Hepatocyte (in vitro differentiated cells): ENCODE results near the gene SEMA6A. TPM values are rescaled to one million over a fixed set of nuclear protein-coding genes. Genes with fewer than 3 reads are reported as not detected.

ENCODE experiments used
- DNase-seq: peaks from one replicate; pipeline ENCODE4 v3.0.0-alpha.2; 2016; ENCODE audit warnings: low spot score
- H2AFZ ChIP-seq: fragments of 200-600 bp; sonication (generic); 2 replicates; pipeline ENCODE4 v1.6.0; 2016; ENCODE audit warnings: antibody characterized with exemption, mild to moderate bottlenecking
- H3K27ac ChIP-seq: fragments of 200-600 bp; sonication (generic); 2 replicates; pipeline ENCODE4 v1.5.1; 2016; ENCODE audit warnings: mild to moderate bottlenecking
- H3K27me3 ChIP-seq: fragments of 200-600 bp; sonication (generic); 2 replicates; pipeline ENCODE4 v1.6.1; 2016
- H3K36me3 ChIP-seq: fragments of 200-600 bp; sonication (generic); replicated peaks from 2 replicates; pipeline ENCODE4 v1.5.1; 2016; ENCODE audit warnings: low read depth; ENCODE audit not compliant: insufficient read depth
- H3K4me1 ChIP-seq: fragments of 200-600 bp; sonication (generic); 2 replicates; pipeline ENCODE4 v1.5.1; 2016; ENCODE audit warnings: mild to moderate bottlenecking, moderate library complexity; ENCODE audit not compliant: insufficient read depth
- H3K4me2 ChIP-seq: fragments of 200-600 bp; sonication (generic); 2 replicates; pipeline ENCODE4 v1.6.0; 2016
- H3K4me3 ChIP-seq: fragments of 200-600 bp; sonication (generic); 2 replicates; pipeline ENCODE4 v1.5.1; 2016; ENCODE audit warnings: mild to moderate bottlenecking
- H3K79me2 ChIP-seq: fragments of 200-600 bp; sonication (generic); 2 replicates; pipeline ENCODE4 v1.6.0; 2017; ENCODE audit warnings: mild to moderate bottlenecking
- H3K9me2 ChIP-seq: fragments of 200-600 bp; sonication (generic); replicated peaks from 2 replicates; pipeline ENCODE4 v1.6.0; 2017; ENCODE audit warnings: mild to moderate bottlenecking; ENCODE audit not compliant: insufficient read depth
- H3K9me3 ChIP-seq: fragments of 200-600 bp; sonication (generic); 2 replicates; pipeline ENCODE4 v1.5.1; 2016; ENCODE audit warnings: low read depth, mild to moderate bottlenecking
- H4K20me1 ChIP-seq: fragments of 200-600 bp; sonication (generic); 2 replicates; pipeline ENCODE4 v1.6.0; 2016; ENCODE audit warnings: mild to moderate bottlenecking; ENCODE audit not compliant: insufficient read depth, poor library complexity, severe bottlenecking
- CTCF ChIP-seq: fragments of 200-600 bp; sonication (generic); IDR thresholded peaks from 2 replicates; pipeline ENCODE4 v1.5.1; 2016; ENCODE audit warnings: antibody characterized with exemption, mild to moderate bottlenecking; ENCODE audit not compliant: poor library complexity
- EZH2 ChIP-seq: fragments of 200-600 bp; sonication (generic); IDR thresholded peaks from 2 replicates; pipeline ENCODE4 v1.6.1; 2016; ENCODE audit warnings: antibody characterized with exemption, mild to moderate bottlenecking, borderline replicate concordance
- EZH2phosphoT487 ChIP-seq: fragments of 200-600 bp; sonication (generic); IDR thresholded peaks from one replicate; pipeline ENCODE4 v1.6.1; 2018; ENCODE audit warnings: antibody characterized with exemption, mild to moderate bottlenecking, low read depth, moderate library complexity; ENCODE audit not compliant: unreplicated experiment, severe bottlenecking
- WGBS: methylation state at CpG from one replicate; pipeline ENCODE4 v1.1.6; 2016; ENCODE audit warnings: low lambda C conversion rate; ENCODE audit errors: missing lambda C conversion rate; 5-methylcytosine and 5-hydroxymethylcytosine counted together
- polyA plus RNA-seq: library from polyadenylated mRNA; unstranded; fragments of >200 nt; fragmentation: Nextera tagmentation; extraction: Ambion mirVana; gene quantifications from 2 replicates; pipeline ENCODE4 v1.2.1, GENCODE V29; 2016
- total RNA-seq: library from RNA; depleted of rRNA; stranded (reverse); fragments of >200 nt; gene quantifications from 2 replicates; pipeline ENCODE4 v1.2.3, GENCODE V29; 2014

Gene SEMA6A
- total and polyA plus RNA-seq, 2 experiments from 2014 or later: 38.2 to 68.6 TPM

DNA sequence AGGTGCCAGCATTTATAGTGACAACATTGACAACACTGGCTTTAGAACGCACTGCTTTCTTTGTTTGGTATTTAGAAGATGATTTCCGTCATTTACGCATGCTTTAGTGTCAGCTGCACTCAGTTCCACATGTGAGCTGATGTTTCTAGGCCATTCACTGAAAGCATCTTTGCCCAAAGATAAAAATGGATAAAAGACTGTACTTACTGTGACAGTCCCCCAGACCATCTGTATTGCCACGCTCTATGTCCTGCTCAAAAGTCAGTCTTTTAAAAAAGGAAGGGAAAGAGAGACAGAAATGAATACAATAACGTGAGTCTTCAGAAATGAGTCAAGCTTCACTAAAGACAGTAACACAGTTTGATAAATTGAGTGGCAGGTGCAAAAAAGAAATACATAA is 99.3 kb downstream of the SEMA6A start:
- Histone ChIP-seq H3K27ac (no peak overlapping the region), H3K4me2 (no peak overlapping the region), H3K27me3 (no peaks in the 10 kb centered on the region), H4K20me1 (no peaks in the 10 kb centered on the region), H3K4me1 (no peaks in the 10 kb centered on the region), H3K9me3 (peaks cover 2% of the 10 kb centered on the region), H3K79me2 (no peaks in the 10 kb centered on the region), H3K4me3 (no peak overlapping the region), H3K9me2 (no peaks in the 10 kb centered on the region), H2AFZ (no peak overlapping the region), H3K36me3 (peaks cover 7% of the 10 kb centered on the region)
- no peak for TF ChIP-seq EZH2
- 87% methylated on average over 5 of the region's 5 CpGs for WGBS
- no peak for DNase-seq

- Histone ChIP-seq H3K36me3 (peaks cover 7% of the 10 kb centered on the region), H3K4me2 (no peak overlapping the region), H3K9me3 (peaks cover 2% of the 10 kb centered on the region), H3K9me2 (no peaks in the 10 kb centered on the region), H3K27ac (no peak overlapping the region), H2AFZ (no peak overlapping the region), H4K20me1 (no peaks in the 10 kb centered on the region), H3K27me3 (no peaks in the 10 kb centered on the region), H3K79me2 (no peaks in the 10 kb centered on the region), H3K4me3 (no peak overlapping the region), H3K4me1 (no peaks in the 10 kb centered on the region)
- no peak for TF ChIP-seq EZH2phosphoT487
- no peak for TF ChIP-seq EZH2
- no peak for TF ChIP-seq CTCF
- WGBS: 79% methylated on average over 5 of the region's 5 CpGs
- no peak for DNase-seq
Measured at GRCh38 chr5:116473706-116474105, 100.9 kb downstream of the SEMA6A start.

- Histone ChIP-seq H3K4me1 (no peaks in the 10 kb centered on the region), H4K20me1 (no peaks in the 10 kb centered on the region), H3K9me2 (no peaks in the 10 kb centered on the region), H3K4me2 (no peak overlapping the region), H3K79me2 (no peaks in the 10 kb centered on the region), H3K9me3 (peaks cover 2% of the 10 kb centered on the region), H3K27ac (no peak overlapping the region), H3K4me3 (no peak overlapping the region), H2AFZ (no peak overlapping the region), H3K36me3 (peaks cover 7% of the 10 kb centered on the region), H3K27me3 (no peaks in the 10 kb centered on the region)
- no peak for TF ChIP-seq EZH2
- TF ChIP-seq EZH2phosphoT487: no peak
- no peak for TF ChIP-seq CTCF
- 94% methylated on average over 3 of the region's 3 CpGs for WGBS
- no peak for DNase-seq
Measured at GRCh38 chr5:116472274-116472673, 102.3 kb downstream of the SEMA6A start.

- Histone ChIP-seq H3K4me1 (no peaks in the 10 kb centered on the region), H3K79me2 (no peaks in the 10 kb centered on the region), H3K9me2 (no peaks in the 10 kb centered on the region), H4K20me1 (no peaks in the 10 kb centered on the region), H3K4me3 (no peak overlapping the region), H3K9me3 (no peaks in the 10 kb centered on the region), H3K36me3 (no peaks in the 10 kb centered on the region), H3K4me2 (no peak overlapping the region), H2AFZ (no peak overlapping the region), H3K27ac (no peak overlapping the region), H3K27me3 (no peaks in the 10 kb centered on the region)
- WGBS: 57% methylated on average over 3 of the region's 3 CpGs
- no peak for DNase-seq
- TF ChIP-seq CTCF (no peak), EZH2 (no peak), EZH2phosphoT487 (no peak)
Measured at GRCh38 chr5:116469631-116470030, 105.0 kb downstream of the SEMA6A start.
